H9 (cell line): ENCODE measurements around the gene FMN1. TPM values are rescaled to one million over a fixed set of nuclear protein-coding genes. Genes with fewer than 3 reads are reported as not detected.

ENCODE experiments used
- DNase-seq: peaks from one replicate; pipeline ENCODE4 v3.0.0-alpha.2; 2017
- H2AFZ ChIP-seq: one replicate; pipeline ENCODE4 v1.6.1; 2013; ENCODE audit warnings: mild to moderate bottlenecking, low read length, control low read depth, moderate library complexity
- H2AK5ac ChIP-seq: 2 replicates; pipeline ENCODE4 v1.6.1; 2013; ENCODE audit warnings: low read length, control low read depth, mixed read lengths; ENCODE audit not compliant: insufficient read length
- H2BK120ac ChIP-seq: one replicate; pipeline ENCODE4 v1.6.1; 2013; ENCODE audit warnings: low read depth, mild to moderate bottlenecking, low read length, control low read depth, inconsistent platforms; ENCODE audit not compliant: poor library complexity, severe bottlenecking
- H2BK12ac ChIP-seq: 2 replicates; pipeline ENCODE4 v1.6.1; 2013; ENCODE audit warnings: low read length, control low read depth, mixed read lengths, low read depth; ENCODE audit not compliant: insufficient read length
- H2BK15ac ChIP-seq: 2 replicates; pipeline ENCODE4 v1.6.1; 2013; ENCODE audit warnings: low read depth, low read length, control low read depth
- H2BK20ac ChIP-seq: one replicate; pipeline ENCODE4 v1.6.1; 2013; ENCODE audit warnings: low read depth, mild to moderate bottlenecking, low read length, control low read depth, inconsistent platforms; ENCODE audit not compliant: poor library complexity, severe bottlenecking
- H2BK5ac ChIP-seq: 2 replicates; pipeline ENCODE4 v1.6.1; 2013; ENCODE audit warnings: low read length, control low read depth, mixed read lengths; ENCODE audit not compliant: insufficient read length
- H3K14ac ChIP-seq: 2 replicates; pipeline ENCODE4 v1.6.1; 2013; ENCODE audit warnings: low read length, control low read depth; ENCODE audit not compliant: insufficient read depth
- H3K18ac ChIP-seq: 2 replicates; pipeline ENCODE4 v1.6.1; 2013; ENCODE audit warnings: low read depth, mild to moderate bottlenecking, mixed read lengths, low read length, control low read depth; ENCODE audit not compliant: insufficient read length
- H3K23ac ChIP-seq: 2 replicates; pipeline ENCODE4 v1.6.1; 2013; ENCODE audit warnings: low read length, control low read depth, mixed read lengths, low read depth; ENCODE audit not compliant: insufficient read length
- H3K23me2 ChIP-seq: 2 replicates; pipeline ENCODE4 v1.6.1; 2013; ENCODE audit warnings: low read depth, mild to moderate bottlenecking, mixed read lengths, low read length, control low read depth; ENCODE audit not compliant: insufficient read length, poor library complexity, severe bottlenecking
- H3K27ac ChIP-seq: 2 replicates; pipeline ENCODE4 v1.5.1; 2013; ENCODE audit warnings: low read length, control low read depth, mixed read lengths, low read depth; ENCODE audit not compliant: insufficient read length
- H3K27me3 ChIP-seq: 2 replicates; pipeline ENCODE4 v1.6.1; 2013; ENCODE audit warnings: low read length, control low read depth, inconsistent platforms; ENCODE audit not compliant: insufficient read depth
- H3K4ac ChIP-seq: 2 replicates; pipeline ENCODE4 v1.6.1; 2013; ENCODE audit warnings: low read depth, mild to moderate bottlenecking, control low read depth, inconsistent platforms, low read length, moderate library complexity
- H3K4me1 ChIP-seq: 2 replicates; pipeline ENCODE4 v1.6.1; 2013; ENCODE audit warnings: low read length, control low read depth, inconsistent platforms; ENCODE audit not compliant: insufficient read depth
- H3K4me2 ChIP-seq: 2 replicates; pipeline ENCODE4 v1.6.1; 2013; ENCODE audit warnings: low read length, control low read depth, mixed read lengths; ENCODE audit not compliant: insufficient read length, insufficient read depth
- H3K56ac ChIP-seq: 2 replicates; pipeline ENCODE4 v1.6.1; 2013; ENCODE audit warnings: low read depth, mild to moderate bottlenecking, mixed read lengths, low read length, control low read depth; ENCODE audit not compliant: insufficient read length
- H3K79me1 ChIP-seq: 2 replicates; pipeline ENCODE4 v1.6.1; 2013; ENCODE audit warnings: low read depth, mild to moderate bottlenecking, moderate library complexity, low read length, control low read depth, inconsistent platforms; ENCODE audit not compliant: insufficient read depth, poor library complexity, severe bottlenecking
- H3K79me2 ChIP-seq: 2 replicates; pipeline ENCODE4 v1.6.1; 2013; ENCODE audit warnings: low read length, control low read depth, inconsistent platforms; ENCODE audit not compliant: insufficient read depth
- H3K9ac ChIP-seq: 2 replicates; pipeline ENCODE4 v1.6.1; 2013; ENCODE audit warnings: low read length, control low read depth, mixed read lengths; ENCODE audit not compliant: insufficient read length; ENCODE audit errors: extremely low read depth
- H3K9me3 ChIP-seq: one replicate; pipeline ENCODE4 v1.6.1; 2013; ENCODE audit warnings: low read depth, low read length, inconsistent platforms; ENCODE audit not compliant: control insufficient read depth
- H3T11ph ChIP-seq: one replicate; pipeline ENCODE4 v1.6.1; 2013; ENCODE audit warnings: mild to moderate bottlenecking, low read length, control low read depth, inconsistent platforms
- H4K20me1 ChIP-seq: one replicate; pipeline ENCODE4 v1.6.1; 2013; ENCODE audit not compliant: control insufficient read depth, insufficient read length, insufficient read depth
- H4K5ac ChIP-seq: 2 replicates; pipeline ENCODE4 v1.6.1; 2013; ENCODE audit warnings: low read depth, mild to moderate bottlenecking, mixed read lengths, low read length, control low read depth; ENCODE audit not compliant: insufficient read length
- H4K8ac ChIP-seq: replicated peaks from 2 replicates; pipeline ENCODE4 v1.6.1; 2013; ENCODE audit warnings: low read length, control low read depth, mixed read lengths, low read depth; ENCODE audit not compliant: insufficient read length
- H4K91ac ChIP-seq: 2 replicates; pipeline ENCODE4 v1.6.1; 2013; ENCODE audit warnings: low read depth, mild to moderate bottlenecking, moderate library complexity, mixed read lengths, low read length, control low read depth; ENCODE audit not compliant: insufficient read length
- H3K27ac Mint-ChIP-seq, 3 experiments: 2 replicates in 2 of 3; 3 replicates in 1 of 3; pipeline ENCODE4 v1.8.0; 2020 to 2021; ENCODE audit warnings: mixed read lengths in 3 of 3, mild to moderate bottlenecking in 1 of 3, moderate library complexity in 1 of 3
- H3K27me3 Mint-ChIP-seq: 2 replicates; pipeline ENCODE4 v1.8.0; 2021; ENCODE audit warnings: low read depth, mild to moderate bottlenecking, moderate library complexity, mixed read lengths
- H3K36me3 Mint-ChIP-seq, 3 experiments: 2 replicates in 2 of 3; 3 replicates in 1 of 3; pipeline ENCODE4 v1.8.0; 2020 to 2021; ENCODE audit warnings: low read depth in 3 of 3, mixed read lengths in 3 of 3; ENCODE audit not compliant: insufficient read depth in 1 of 3
- H3K4me1 Mint-ChIP-seq, 2 experiments: 2 replicates each; pipeline ENCODE4 v1.8.0; 2020; ENCODE audit warnings: mixed read lengths in 2 of 2
- H3K4me3 Mint-ChIP-seq, 2 experiments: 2 replicates in 1 of 2; 3 replicates in 1 of 2; pipeline ENCODE4 v1.8.0; 2020 to 2021; ENCODE audit warnings: mild to moderate bottlenecking in 2 of 2, mixed read lengths in 2 of 2, moderate library complexity in 1 of 2
- H3K9me3 Mint-ChIP-seq, 2 experiments: 2 replicates in 1 of 2; 3 replicates in 1 of 2; pipeline ENCODE4 v1.8.0; 2020; ENCODE audit warnings: mild to moderate bottlenecking in 2 of 2, mixed read lengths in 2 of 2, moderate library complexity in 1 of 2
- CTCF ChIP-seq: fragments of 200-600 bp; sonication (generic); conservative IDR thresholded peaks from 3 replicates; pipeline ENCODE4 v1.8.0; 2021; ENCODE audit warnings: antibody characterized with exemption, mild to moderate bottlenecking
- WGBS: extraction: QIAGEN DNeasy Blood & Tissue Kit; methylation state at CpG from one replicate; pipeline ENCODE4 v1.1.7; 2013; ENCODE audit warnings: missing lambda C conversion rate, low lambda C conversion rate, mixed read lengths; ENCODE audit not compliant: insufficient read length; ENCODE audit errors: extremely low coverage; 5-methylcytosine and 5-hydroxymethylcytosine counted together
- total RNA-seq: library from RNA; stranded (reverse); gene quantifications from 2 replicates; pipeline ENCODE4 v1.2.1, GENCODE V29; 2021

The FMN1 gene
- total RNA-seq, 1 experiment from 2014 or later: 1.9 TPM

- H2BK20ac ChIP-seq: no peak overlapping the region
- no peak overlapping the region for H3K27ac ChIP-seq
- no peak overlapping the region for H3K23ac ChIP-seq
- H3K27ac Mint-ChIP-seq: no peak overlapping the region
- no peak for DNase-seq
- no peak overlapping the region for H3K4me2 ChIP-seq
- no peaks in the 10 kb centered on the region for H3K9me3 Mint-ChIP-seq
- no peaks in the 10 kb centered on the region for H3K79me2 ChIP-seq
- no peak overlapping the region for H2BK120ac ChIP-seq
- H3K14ac ChIP-seq: no peak overlapping the region
- no peak overlapping the region for H2BK15ac ChIP-seq
- H4K20me1 ChIP-seq: no peaks in the 10 kb centered on the region
- H3K18ac ChIP-seq: no peak overlapping the region
- H3T11ph ChIP-seq: no peak overlapping the region
- H2BK12ac ChIP-seq: no peak overlapping the region
- H3K9me3 ChIP-seq: no peaks in the 10 kb centered on the region
- H3K4me1 Mint-ChIP-seq: no peaks in the 10 kb centered on the region
- no peak overlapping the region for H2BK5ac ChIP-seq
- no peak for TF ChIP-seq CTCF
- no peak overlapping the region for H3K56ac ChIP-seq
- no peak overlapping the region for H2AK5ac ChIP-seq
- no peak overlapping the region for H4K91ac ChIP-seq
- no peak overlapping the region for H2AFZ ChIP-seq
- H3K79me1 ChIP-seq: no peaks in the 10 kb centered on the region
- no peak overlapping the region for H4K5ac ChIP-seq
- H3K4me1 ChIP-seq: no peaks in the 10 kb centered on the region
- no peak overlapping the region for H3K4ac ChIP-seq
- no peaks in the 10 kb centered on the region for H3K36me3 Mint-ChIP-seq
- H3K27me3 ChIP-seq: no peaks in the 10 kb centered on the region
- H3K4me3 Mint-ChIP-seq: no peak overlapping the region
- H3K23me2 ChIP-seq: no peaks in the 10 kb centered on the region
- H3K27me3 Mint-ChIP-seq: no peaks in the 10 kb centered on the region
- H4K8ac ChIP-seq: no peak overlapping the region
- H3K9ac ChIP-seq: no peak overlapping the region
- WGBS: no CpG with 5 or more reads among the region's 3 CpGs
These were observed 317.1 kb downstream of the FMN1 start for GRCh38 chr15:32877252-32878019.
